Nephron progenitor cell (in vitro differentiated cells): Measurements from ENCODE around the gene ERF.

Experiments
- DNase-seq: peaks from one replicate; pipeline ENCODE4 v3.0.0; 2021
- H3K27ac Mint-ChIP-seq: 2 replicates; pipeline ENCODE4 v1.8.0; 2021; ENCODE audit warnings: mild to moderate bottlenecking, moderate library complexity, mixed read lengths
- H3K27me3 Mint-ChIP-seq: 2 replicates; pipeline ENCODE4 v1.8.0; 2021; ENCODE audit warnings: mild to moderate bottlenecking, low read depth, mixed read lengths; ENCODE audit not compliant: poor library complexity
- H3K36me3 Mint-ChIP-seq: 2 replicates; pipeline ENCODE4 v1.8.0; 2021; ENCODE audit warnings: low read depth, mixed read lengths
- H3K4me1 Mint-ChIP-seq: 2 replicates; pipeline ENCODE4 v1.8.0; 2021; ENCODE audit warnings: mixed read lengths
- H3K4me3 Mint-ChIP-seq: 2 replicates; pipeline ENCODE4 v1.8.0; 2021; ENCODE audit warnings: mild to moderate bottlenecking, moderate library complexity, mixed read lengths
- H3K9me3 Mint-ChIP-seq: 2 replicates; pipeline ENCODE4 v1.8.0; 2021; ENCODE audit warnings: mild to moderate bottlenecking, moderate library complexity, mixed read lengths
- CTCF ChIP-seq: fragments of 200-600 bp; sonication (generic); IDR thresholded peaks from 2 replicates; pipeline ENCODE4 v1.5.0; 2021; ENCODE audit warnings: antibody characterized with exemption

Gene ERF

DNA sequence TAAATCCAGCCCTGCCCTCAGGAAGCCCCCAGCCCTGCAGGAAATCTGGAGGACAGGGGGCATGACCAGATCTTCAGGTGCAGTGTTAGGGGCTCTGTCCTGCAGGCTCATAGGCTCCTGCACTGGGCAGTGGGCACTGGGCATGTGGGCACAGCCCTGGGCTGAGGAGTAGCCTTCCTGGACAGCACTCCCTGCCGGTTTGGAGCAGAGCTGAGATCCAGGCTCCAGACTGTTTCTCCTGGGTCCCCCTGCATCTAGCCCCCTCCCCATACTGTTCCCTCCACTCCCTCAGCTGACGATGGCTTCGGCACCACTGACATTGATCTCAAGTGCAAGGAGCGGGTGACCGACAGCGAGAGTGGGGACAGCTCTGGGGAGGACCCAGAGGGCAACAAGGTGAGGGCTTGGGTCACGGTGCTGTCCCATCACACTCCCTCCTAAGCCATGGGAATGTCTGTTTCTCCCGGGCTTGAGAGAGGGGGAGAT is 34.7 kb upstream of the ERF start:
- DNase-seq, result no peak
- Mint-ChIP-seq H3K27me3 (peaks cover 4% of the 10 kb centered on the region), H3K27ac (no peak overlapping the region), H3K4me3 (no peak overlapping the region), H3K9me3 (no peaks in the 10 kb centered on the region), H3K4me1 (peaks cover 48% of the 10 kb centered on the region), H3K36me3 (peaks cover 27% of the 10 kb centered on the region)
- no peak for TF ChIP-seq CTCF

GRCh38 chr19:42288881-42289555 is 34.1 kb upstream of the ERF start:
- peaks cover 49% of the 10 kb centered on the region for H3K4me1 Mint-ChIP-seq
- H3K4me3 Mint-ChIP-seq, result no peak overlapping the region
- H3K9me3 Mint-ChIP-seq, result no peaks in the 10 kb centered on the region
- no peak overlapping the region for H3K27ac Mint-ChIP-seq
- DNase-seq, result no peak
- TF ChIP-seq CTCF, result no peak
- H3K36me3 Mint-ChIP-seq, result peaks cover 27% of the 10 kb centered on the region
- peaks cover 4% of the 10 kb centered on the region for H3K27me3 Mint-ChIP-seq

DNA sequence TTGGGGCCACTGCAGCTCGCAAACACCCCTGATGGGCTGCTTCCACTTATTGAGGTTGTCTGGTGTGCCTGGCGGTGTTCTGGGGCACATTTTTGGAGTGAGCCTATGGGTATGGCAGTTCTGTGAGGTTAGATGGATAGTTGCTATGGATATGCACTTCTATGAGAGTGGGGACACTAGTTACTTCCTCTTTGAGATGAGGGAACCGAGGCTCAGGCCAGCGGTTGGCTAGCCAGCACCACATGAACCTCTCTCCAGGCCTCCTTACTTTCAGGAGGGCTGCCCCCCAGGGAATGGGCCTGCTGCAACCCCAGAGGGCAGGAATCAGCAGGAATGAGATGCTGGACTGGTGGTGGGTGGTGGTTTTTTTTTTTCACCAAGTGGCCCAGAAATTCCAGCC is 33.5 kb upstream of the ERF start:
- Mint-ChIP-seq H3K4me1 (peaks cover 46% of the 10 kb centered on the region), H3K4me3 (no peak overlapping the region), H3K36me3 (peaks cover 25% of the 10 kb centered on the region), H3K9me3 (no peaks in the 10 kb centered on the region), H3K27me3 (peaks cover 4% of the 10 kb centered on the region), H3K27ac (peak overlapping the region; percentile 45)
- no peak for TF ChIP-seq CTCF
- DNase-seq, result no peak

- H3K4me1 Mint-ChIP-seq, result peaks cover 41% of the 10 kb centered on the region
- peaks cover 21% of the 10 kb centered on the region for H3K36me3 Mint-ChIP-seq
- no peaks in the 10 kb centered on the region for H3K9me3 Mint-ChIP-seq
- no peak overlapping the region for H3K27ac Mint-ChIP-seq
- no peak overlapping the region for H3K4me3 Mint-ChIP-seq
- H3K27me3 Mint-ChIP-seq, result peaks cover 4% of the 10 kb centered on the region
- no peak for DNase-seq
- TF ChIP-seq CTCF, result no peak
Observed at GRCh38 chr19:42287827-42288107, 32.8 kb upstream of the ERF start.

- Mint-ChIP-seq H3K4me1 (peaks cover 41% of the 10 kb centered on the region), H3K9me3 (no peaks in the 10 kb centered on the region), H3K4me3 (peak overlapping the region; percentile 66), H3K27ac (no peak overlapping the region), H3K27me3 (peaks cover 4% of the 10 kb centered on the region), H3K36me3 (peaks cover 21% of the 10 kb centered on the region)
- no peak for DNase-seq
- TF ChIP-seq CTCF, result no peak
Observed at GRCh38 chr19:42287017-42287826, 32.3 kb upstream of the ERF start.
